Measurements from ENCODE around the gene SCN1A. TPM values are rescaled to one million over a fixed set of nuclear protein-coding genes. Genes with fewer than 3 reads are reported as not detected.
"Not testable (repeated sequence)": the region's sequence is repeated elsewhere in the genome, so short reads cannot be mapped to it uniquely, and the experiment has no call there.

SCN1A gene
- total RNA-seq, 4 donors from 2014 or later = not detected

GRCh38 chr2:165990846-165991245 lies 137.0 kb downstream of the SCN1A start:
- DNase-seq (ENCODE audit: low spot score in 2 of 2) = no peak
- H3K36me3 ChIP-seq = no peaks in the 10 kb centered on the region
- H3K27me3 ChIP-seq = no peaks in the 10 kb centered on the region
- no peak overlapping the region for H3K4me3 ChIP-seq
- no peak overlapping the region for H3K27ac ChIP-seq
- H3K4me1 ChIP-seq = no peaks in the 10 kb centered on the region
- H3K9me3 ChIP-seq = peaks cover 0 to 6% (median 0%) of the 10 kb centered on the region in 4 donors
- TF ChIP-seq CTCF (IDR thresholded peaks at IDR 0.05) (no peak), POLR2A (IDR thresholded peaks at IDR 0.05) (no peak), EP300 (IDR thresholded peaks at IDR 0.05) (no peak)

- H3K27me3 ChIP-seq = no peaks in the 10 kb centered on the region
- TF ChIP-seq CTCF (IDR thresholded peaks at IDR 0.05) (no peak), EP300 (IDR thresholded peaks at IDR 0.05) (no peak), POLR2A (IDR thresholded peaks at IDR 0.05) (no peak)
- H3K27ac ChIP-seq = no peak overlapping the region
- peaks cover 0 to 6% (median 0%) of the 10 kb centered on the region in 4 donors for H3K9me3 ChIP-seq
- DNase-seq (ENCODE audit: low spot score in 2 of 2) = no peak
- no peak overlapping the region for H3K4me3 ChIP-seq
- H3K36me3 ChIP-seq = no peaks in the 10 kb centered on the region
- no peaks in the 10 kb centered on the region for H3K4me1 ChIP-seq
- 25 to 37% methylated on average over 1 of the region's 1 CpG for WGBS, 2 donors
Observed at GRCh38 chr2:165989851-165990250, 138.0 kb downstream of the SCN1A start.

- Histone ChIP-seq H3K4me1 (no peaks in the 10 kb centered on the region), H3K27ac (no peak overlapping the region), H3K36me3 (no peaks in the 10 kb centered on the region), H3K9me3 (peaks cover 0 to 6% (median 0%) of the 10 kb centered on the region in 4 donors), H3K4me3 (no peak overlapping the region), H3K27me3 (no peaks in the 10 kb centered on the region)
- TF ChIP-seq POLR2A (IDR thresholded peaks at IDR 0.05) (no peak), EP300 (IDR thresholded peaks at IDR 0.05) (no peak), CTCF (IDR thresholded peaks at IDR 0.05) (no peak)
- DNase-seq (ENCODE audit: low spot score in 2 of 2) = no peak
Observed at GRCh38 chr2:165985120-165985519, 142.7 kb downstream of the SCN1A start.

- DNase-seq (ENCODE audit: low spot score in 2 of 2); H3K36me3 ChIP-seq; H3K4me3 ChIP-seq; H3K27me3 ChIP-seq; H3K27ac ChIP-seq; H3K4me1 ChIP-seq; H3K9me3 ChIP-seq: not testable (repeated sequence)
Observed at GRCh38 chr2:165972161-165972560, 155.7 kb downstream of the SCN1A start.

GRCh38 chr2:165970663-165971062 lies 157.2 kb downstream of the SCN1A start:
- H3K27ac ChIP-seq = no peak overlapping the region
- WGBS, 2 donors = 18 to 36% methylated on average over 1 of the region's 1 CpG
- no peaks in the 10 kb centered on the region for H3K9me3 ChIP-seq
- TF ChIP-seq CTCF (IDR thresholded peaks at IDR 0.05) (no peak), EP300 (IDR thresholded peaks at IDR 0.05) (no peak), POLR2A (IDR thresholded peaks at IDR 0.05) (no peak)
- H3K4me3 ChIP-seq = no peak overlapping the region
- H3K27me3 ChIP-seq = no peaks in the 10 kb centered on the region
- no peaks in the 10 kb centered on the region for H3K36me3 ChIP-seq
- no peak for DNase-seq (ENCODE audit: low spot score in 2 of 2)
- H3K4me1 ChIP-seq = no peaks in the 10 kb centered on the region

- no peak overlapping the region for H3K27ac ChIP-seq
- WGBS, 2 donors = 23 to 25% methylated on average over 2 of the region's 2 CpGs
Observed at GRCh38 chr2:165969227-165969626, 158.6 kb downstream of the SCN1A start.

More at GRCh38 chr2:165969227-165969626, 158.6 kb downstream of the SCN1A start:
- Histone ChIP-seq H3K4me1 (no peaks in the 10 kb centered on the region), H3K36me3 (no peaks in the 10 kb centered on the region), H3K4me3 (no peak overlapping the region), H3K9me3 (no peaks in the 10 kb centered on the region), H3K27me3 (no peaks in the 10 kb centered on the region)
- TF ChIP-seq EP300 (IDR thresholded peaks at IDR 0.05) = no peak
- no peak for TF ChIP-seq POLR2A (IDR thresholded peaks at IDR 0.05)
- TF ChIP-seq CTCF (IDR thresholded peaks at IDR 0.05) = no peak
- DNase-seq (ENCODE audit: low spot score in 2 of 2) = no peak

All from tibial nerve (tissue), 4 donors.